Measurements from ENCODE around the gene CD2AP. TPM values are rescaled to one million over a fixed set of nuclear protein-coding genes. Genes with fewer than 3 reads are reported as not detected.
"Not testable (repeated sequence)": the region's sequence is repeated elsewhere in the genome, so short reads cannot be mapped to it uniquely, and the experiment has no call there.

Gene CD2AP
- total RNA-seq, 1 donor from 2014 or later = 10.8 TPM

DNA sequence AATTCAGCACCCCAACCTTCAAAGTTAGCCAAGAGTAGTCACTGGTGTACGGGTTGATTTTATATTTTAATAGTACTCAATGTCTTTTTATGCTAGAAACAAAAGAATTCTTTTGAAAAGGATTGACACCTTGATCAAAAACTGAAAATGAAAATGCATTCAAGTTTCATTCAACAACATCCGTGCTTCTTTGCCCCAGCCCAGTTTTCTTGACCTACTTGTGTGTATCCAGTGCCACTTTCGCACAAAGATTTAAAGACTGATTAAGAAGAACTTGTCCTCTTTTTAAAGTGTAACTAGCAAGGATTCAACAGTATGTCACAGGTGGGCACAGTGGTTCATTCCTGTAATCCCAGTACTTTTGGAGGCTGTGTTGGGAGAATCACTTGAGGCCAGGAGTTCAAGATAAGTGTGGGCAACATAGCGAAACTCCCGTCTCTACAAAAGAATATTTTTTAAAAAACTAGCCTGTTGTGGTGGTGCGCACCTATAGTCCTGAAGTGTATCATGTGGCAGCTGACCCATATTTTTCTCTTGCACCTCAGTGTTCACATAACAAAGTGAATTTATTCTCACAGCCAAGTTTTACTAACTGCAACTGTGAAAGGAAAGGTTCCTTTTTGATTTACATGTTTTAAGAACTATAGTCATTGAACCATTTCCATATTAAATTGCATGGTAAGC is 22.7 kb upstream of the CD2AP start:
- ATAC-seq (ENCODE audit: poor library complexity) (no peak), DNase-seq (no peak)
- intact Hi-C loops (cut with DNase I) = no loop called here

DNA sequence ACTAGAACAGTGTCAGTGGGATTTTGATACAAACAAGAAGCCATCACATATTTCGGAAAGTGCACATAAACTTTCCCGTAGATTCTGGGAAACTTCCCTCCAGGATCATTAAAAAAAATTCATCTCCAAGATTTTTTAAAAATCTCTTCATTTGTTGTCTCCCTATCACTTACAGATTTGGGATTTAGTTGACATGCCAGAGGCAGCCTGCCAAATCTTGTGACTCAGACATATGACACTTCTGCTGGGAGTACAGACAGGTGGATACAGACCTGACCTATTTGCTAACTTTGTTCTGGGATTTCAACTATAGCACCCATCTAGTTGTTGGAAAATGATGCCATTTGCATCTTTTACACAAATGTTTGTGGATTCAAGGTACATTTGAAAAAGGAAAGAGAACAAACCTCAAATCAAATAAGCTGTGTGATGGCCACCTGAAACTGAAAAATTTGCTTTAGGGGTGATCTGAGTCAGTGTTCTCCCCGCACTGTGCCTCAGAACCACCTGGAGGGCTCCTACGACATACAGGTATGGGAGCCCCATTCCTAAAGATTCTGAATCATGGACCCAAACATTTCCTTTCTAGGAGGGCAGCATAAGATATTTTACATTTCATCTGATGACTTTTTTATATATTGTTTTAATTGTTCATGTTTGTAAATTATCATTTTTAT is 21.9 kb upstream of the CD2AP start:
- intact Hi-C loops (cut with DNase I) = no loop called here
- ATAC-seq (ENCODE audit: poor library complexity) = no peak

DNA sequence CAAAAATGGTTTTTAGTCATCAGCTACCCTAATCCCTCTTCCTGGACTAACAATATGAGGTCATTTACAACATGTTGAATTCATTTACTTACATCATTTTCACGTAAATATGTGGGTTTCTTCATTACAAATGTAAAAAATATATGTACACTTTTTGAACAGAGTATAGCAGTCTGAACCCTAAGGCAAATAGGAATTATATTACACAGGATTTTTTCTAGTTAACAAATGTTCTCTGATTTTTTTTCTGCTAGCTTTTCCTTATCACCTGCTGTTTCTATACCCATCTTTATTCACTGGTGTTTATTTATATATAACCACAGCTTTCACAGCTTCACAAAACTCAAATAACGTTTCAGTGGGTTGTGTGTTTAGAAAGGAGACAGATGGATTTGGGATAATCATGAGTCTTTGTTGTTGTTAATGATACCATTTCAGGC is 21.0 kb upstream of the CD2AP start:
- no peak for DNase-seq
- no peak for ATAC-seq (ENCODE audit: poor library complexity)
- intact Hi-C loops (cut with DNase I) = no loop called here

More for the DNA sequence above, 21.9 kb upstream of the CD2AP start:
- no peak for DNase-seq

DNA sequence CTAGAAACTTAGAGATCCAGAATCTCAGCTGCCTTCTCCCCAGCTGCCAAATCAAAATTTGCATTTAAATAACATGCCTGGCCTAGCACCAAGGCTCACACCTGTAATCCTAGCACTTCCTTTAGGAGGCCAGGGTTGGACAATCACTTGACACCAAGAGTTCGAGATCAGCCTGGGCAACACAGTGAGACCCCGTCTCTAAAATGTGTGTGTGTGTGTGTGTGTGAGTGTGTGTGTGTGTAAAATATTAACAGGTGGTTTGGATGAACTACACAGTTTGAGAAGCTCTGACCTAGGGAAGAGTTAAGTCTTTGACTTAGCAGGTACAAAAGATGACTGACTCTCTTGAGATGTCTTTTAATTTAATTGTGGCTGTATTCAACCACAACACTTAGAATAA is 20.2 kb upstream of the CD2AP start:
- ATAC-seq (ENCODE audit: poor library complexity) = no peak
- no peak for DNase-seq
- intact Hi-C loops (cut with DNase I) = no loop called here

DNA sequence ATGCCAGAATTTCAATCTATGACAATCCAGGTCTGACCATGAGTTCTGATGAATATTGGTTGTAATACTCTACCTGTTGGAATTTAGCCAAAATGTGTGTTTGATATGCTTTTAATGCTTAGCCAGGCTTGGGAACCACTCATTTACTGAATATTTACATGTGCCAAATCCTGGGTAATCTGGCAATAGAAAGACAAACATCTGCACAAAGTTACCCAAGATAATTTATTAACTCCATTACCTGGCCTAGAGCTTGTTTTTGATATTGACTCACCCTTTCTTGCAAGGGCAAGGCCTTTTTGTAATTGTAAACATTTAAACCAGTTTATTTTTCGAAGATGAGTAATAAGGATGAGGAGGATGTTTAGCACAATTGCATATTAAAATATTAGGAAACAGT is 13.5 kb upstream of the CD2AP start:
- ATAC-seq (ENCODE audit: poor library complexity) (no peak), DNase-seq (no peak)
- intact Hi-C loops (cut with DNase I) = no loop called here

DNA sequence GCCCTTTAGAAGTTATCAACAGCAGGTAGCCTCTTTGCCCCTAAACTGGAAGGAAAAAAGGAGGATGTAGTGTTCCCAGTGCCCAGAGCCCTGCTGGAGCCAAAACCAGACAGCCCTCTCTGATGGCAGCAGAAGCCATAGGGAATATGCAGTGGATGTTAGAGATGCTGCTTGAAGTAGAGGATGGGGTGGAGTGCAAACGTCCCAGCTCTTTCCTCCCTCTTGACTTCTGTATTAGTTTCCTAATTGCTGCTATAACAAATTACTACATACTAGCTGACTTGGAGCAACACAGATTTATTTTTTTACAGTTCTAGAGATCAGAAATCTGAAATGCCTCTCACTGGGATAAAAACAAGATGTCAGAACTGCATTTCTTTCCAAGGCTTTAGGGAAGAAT is 12.5 kb upstream of the CD2AP start:
- DNase-seq (no peak), ATAC-seq (ENCODE audit: poor library complexity) (no peak)
- intact Hi-C loops (cut with DNase I) = no loop called here

DNA sequence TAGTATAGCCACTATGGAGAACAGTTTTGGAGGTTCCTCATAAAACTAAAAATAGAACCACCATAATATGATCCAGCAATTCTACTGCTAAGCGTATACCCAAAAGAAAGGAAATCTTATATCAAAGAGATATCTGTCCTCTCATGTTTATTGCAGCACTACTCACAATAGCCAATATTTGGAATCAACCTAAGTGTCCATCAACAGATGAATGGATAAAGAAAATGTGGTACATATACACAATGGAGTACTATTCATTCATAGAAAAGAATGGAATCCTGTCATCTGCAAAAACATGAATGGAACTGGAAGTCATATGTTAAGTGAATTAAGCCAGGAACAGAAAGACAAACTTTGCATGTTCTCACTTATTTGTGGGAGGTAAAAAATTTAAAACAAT is 5.7 kb upstream of the CD2AP start:
- ATAC-seq (ENCODE audit: poor library complexity) = no peak
- intact Hi-C loops (cut with DNase I) = no loop called here
- no peak for DNase-seq

DNA sequence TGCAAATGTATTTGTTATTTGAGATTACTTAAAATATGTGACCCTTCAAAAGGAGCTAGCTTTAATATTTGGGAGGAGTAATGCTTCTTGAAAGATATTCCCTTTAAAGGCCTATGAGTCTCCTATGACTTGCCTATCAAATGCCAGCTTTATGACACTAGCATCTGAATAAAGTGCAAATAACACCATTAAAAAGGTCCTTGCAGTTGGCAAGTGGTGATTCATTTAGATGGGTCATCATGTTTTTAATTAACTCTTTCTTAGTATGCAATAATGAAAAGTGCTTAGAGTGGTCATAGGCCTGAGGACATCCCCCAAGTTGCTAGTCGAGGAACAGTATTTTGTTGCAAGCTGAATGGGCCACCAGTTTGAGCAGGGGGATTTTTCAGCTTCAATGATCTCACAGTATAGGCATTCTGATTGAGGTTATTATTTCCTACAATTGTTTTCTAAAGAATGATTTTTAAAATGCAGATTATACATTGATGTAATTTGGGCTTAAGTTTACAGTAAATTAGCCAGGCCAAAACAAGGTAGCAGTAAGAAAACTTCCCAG is 3.7 kb upstream of the CD2AP start:
- intact Hi-C loops (cut with DNase I) = no loop called here

DNA sequence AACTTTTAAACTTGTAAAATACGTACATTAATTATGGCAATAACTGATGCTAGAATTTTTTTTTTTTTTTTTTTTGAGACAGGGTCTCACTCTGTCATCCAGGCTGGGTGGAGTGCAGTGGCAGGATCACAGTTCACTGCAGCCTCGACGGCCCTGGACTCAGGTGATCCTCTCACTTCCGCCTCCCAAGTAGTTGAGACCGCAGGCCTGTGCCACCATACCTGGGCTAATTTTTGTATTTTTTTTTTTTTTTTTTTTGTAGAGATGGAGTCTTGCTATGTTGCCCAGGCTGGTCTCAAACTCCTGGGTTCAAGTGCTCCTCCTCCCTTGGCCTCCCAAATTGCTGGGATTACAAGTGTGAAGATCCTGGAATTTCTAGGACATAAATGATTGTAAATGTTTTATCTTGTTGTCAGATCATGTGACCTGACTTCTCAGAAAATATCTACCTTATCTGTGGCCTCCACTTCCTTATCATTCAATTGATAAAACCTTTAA is 2.2 kb upstream of the CD2AP start:
- intact Hi-C loops (cut with DNase I) = no loop called here
- ATAC-seq (ENCODE audit: poor library complexity) = no peak
- no peak for DNase-seq

More for the DNA sequence above, 3.7 kb upstream of the CD2AP start:
- no peak for ATAC-seq (ENCODE audit: poor library complexity)
- no peak for DNase-seq

DNA sequence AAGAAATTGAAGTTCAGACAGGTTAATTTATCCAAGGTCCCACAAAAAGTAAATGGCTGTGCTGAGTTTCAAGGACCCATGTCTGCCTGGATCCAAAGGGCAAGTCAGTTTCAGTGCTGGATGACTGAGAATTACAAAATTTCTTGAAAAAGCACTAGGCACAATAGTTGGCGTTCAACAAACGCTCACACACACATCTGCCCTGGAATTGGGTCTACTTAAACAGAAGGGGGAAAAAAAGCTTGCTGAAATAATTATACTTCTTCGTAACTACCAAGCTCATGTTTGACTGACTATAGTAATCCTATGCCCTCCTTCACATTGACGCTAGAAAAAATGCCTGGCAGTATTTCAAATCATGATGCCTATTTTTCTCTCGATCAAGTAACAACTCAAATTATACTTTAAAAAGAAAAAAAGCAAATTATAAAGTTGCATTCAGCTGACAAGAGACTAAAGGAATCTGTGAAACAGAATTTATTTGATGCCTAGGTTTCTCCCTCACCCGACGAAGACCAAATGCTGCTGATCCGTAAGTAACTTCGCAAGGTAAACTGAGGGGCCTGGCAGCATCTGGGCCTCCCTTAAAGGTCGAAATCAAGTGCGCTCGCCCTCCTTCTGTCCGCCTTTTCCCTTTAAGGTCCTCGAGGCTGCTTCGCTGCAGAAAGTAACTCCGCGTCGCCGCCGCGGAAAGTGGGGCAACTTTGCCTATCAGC is 650 bp upstream of the CD2AP start:
- no peak for ATAC-seq (ENCODE audit: poor library complexity)
- no peak for DNase-seq
- intact Hi-C loops (cut with DNase I) = no loop called here

DNA sequence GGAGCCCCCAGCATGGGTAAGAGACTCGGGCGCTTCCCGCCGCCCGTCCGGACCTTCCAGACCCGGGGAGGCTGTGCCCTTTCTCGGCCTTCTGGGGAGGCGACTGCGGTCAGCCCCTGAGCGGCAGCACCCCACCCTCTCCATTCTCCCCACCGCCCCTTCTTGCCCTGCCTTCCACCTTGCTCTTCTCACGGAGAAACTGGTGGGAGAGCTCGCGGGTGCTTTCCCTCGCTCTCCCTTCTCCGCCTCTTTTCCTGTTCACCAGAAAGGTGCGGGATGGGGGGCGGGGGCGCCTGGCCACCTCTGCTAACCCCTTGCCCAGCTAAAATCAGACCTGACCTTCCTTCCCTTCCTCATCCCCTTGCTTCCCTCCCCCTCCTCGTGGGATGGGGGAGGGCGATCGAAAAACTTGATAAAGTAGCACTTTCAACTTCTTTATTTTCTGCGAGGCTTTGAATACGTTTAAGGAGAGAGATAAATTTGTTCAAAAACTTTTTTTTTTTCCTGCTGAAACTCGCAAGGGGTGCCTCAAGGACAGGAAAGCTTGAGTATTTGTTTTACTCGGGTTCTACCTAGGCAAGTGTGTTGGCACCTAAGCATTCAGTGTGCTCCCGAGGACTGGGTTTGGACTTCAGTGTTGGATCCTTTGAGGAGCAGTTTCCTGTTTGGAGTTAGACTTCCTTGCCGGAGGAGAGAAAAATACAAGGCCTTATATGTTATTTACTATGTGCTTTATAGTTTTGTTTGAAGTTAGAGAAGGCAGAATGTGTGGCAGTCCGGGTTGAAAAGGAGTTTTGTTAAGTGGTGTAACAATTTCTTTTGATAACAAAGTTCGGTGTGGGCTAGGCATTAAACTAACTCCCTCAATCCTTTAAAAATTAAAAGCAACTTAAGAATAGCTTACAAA is 897 bp downstream of the CD2AP start:
- DNase-seq (no peak), ATAC-seq (ENCODE audit: poor library complexity) (peak; percentile 42)
- intact Hi-C loops (cut with DNase I) = no loop called here

DNA sequence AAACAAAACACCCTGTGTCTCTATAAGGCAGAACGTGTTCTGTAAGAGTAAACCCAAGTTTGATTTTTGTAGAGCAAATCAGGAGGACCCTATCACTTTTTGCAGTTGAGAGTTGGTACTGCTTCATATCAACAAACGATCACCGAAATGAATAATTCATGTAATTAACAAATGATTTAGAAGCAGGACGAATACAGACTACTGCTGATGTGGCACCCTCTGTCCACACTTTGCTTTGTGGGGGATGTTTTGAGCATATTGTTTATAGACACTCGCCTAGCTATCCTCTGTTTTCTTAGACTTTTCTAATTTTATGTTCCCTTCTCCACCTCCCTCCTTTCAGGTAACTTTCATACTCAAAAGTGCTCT is 1.5 kb downstream of the CD2AP start:
- DNase-seq (no peak), ATAC-seq (ENCODE audit: poor library complexity) (no peak)
- intact Hi-C loops (cut with DNase I) = no loop called here

DNA sequence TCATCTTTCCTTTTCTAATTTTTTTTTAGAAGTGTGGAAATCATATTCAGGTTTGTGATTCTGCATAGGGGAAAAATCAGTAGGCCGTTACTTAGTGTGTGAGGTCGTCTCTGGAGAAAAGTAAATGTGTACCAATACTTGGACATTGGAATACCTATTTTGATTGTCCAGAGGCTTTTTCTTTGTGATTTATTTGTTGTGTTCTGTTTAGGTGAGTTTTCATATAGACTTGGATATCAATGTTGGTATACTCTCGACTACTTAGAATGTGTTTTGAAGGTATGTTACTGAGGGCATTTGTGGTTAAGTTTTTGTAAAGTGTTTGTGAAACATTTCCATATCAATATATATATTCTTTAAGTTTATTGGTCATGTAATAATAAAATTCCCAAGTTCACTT is 2.3 kb downstream of the CD2AP start:
- ATAC-seq (ENCODE audit: poor library complexity) (no peak), DNase-seq (no peak)
- intact Hi-C loops (cut with DNase I) = no loop called here

DNA sequence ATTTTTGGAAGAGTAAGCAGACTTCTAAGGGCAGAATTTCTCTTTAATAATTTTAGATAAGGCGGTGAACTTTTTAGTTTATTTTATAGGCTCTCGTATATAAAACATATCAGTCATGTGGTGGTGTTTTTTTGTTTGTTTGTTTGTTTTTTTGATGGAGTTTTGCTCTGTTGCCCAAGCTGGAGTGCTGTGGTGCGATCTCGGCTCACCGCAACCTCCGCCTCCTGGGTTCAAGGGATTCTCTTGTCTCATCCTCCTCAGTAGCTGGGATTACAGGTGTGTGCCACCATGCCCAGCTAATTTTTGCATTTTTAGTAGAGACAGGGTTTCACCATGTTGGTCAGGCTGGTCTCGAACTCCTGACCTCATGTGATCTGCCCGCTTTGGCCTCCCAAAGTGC is 3.6 kb downstream of the CD2AP start:
- ATAC-seq (ENCODE audit: poor library complexity); intact Hi-C loops (cut with DNase I); DNase-seq: not testable (repeated sequence)

DNA sequence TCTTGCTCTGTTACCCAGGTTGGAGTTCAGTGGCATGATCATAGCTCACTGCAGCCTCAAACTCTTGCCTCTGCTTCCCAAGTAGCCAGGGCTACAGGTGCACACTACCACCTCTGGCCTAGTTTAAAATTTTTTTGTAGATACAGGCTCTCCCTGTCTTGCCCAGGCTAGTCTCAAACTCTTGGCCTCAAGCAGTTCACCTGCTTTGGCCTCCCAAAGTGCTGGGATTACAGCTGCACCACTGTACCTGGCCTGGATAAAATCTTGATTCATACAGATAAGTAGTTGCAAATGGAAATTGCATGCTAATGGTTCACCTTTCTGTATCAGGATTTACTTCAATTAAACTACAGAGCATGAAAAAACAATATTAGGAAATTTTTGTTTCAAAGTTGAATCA is 4.2 kb downstream of the CD2AP start:
- ATAC-seq (ENCODE audit: poor library complexity) (no peak), DNase-seq (no peak)
- intact Hi-C loops (cut with DNase I) = no loop called here

DNA sequence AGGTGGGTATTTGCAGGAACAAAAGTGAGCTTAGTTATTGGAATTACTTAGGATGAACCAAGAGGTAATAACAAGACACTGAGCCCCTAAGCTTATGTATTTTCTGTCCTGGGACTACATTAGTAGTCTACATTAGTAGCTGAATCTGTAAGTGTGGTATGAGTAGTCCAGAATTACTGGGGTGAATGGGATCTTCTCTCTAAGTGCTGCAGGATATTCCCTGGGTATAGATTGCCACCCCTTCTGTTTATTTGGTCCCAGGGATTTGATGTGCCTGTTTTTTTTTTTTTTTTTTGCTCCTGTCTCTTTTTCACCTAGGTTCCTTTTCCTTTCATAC is 5.9 kb downstream of the CD2AP start:
- ATAC-seq (ENCODE audit: poor library complexity) (no peak), DNase-seq (no peak)
- intact Hi-C loops (cut with DNase I) = no loop called here

DNA sequence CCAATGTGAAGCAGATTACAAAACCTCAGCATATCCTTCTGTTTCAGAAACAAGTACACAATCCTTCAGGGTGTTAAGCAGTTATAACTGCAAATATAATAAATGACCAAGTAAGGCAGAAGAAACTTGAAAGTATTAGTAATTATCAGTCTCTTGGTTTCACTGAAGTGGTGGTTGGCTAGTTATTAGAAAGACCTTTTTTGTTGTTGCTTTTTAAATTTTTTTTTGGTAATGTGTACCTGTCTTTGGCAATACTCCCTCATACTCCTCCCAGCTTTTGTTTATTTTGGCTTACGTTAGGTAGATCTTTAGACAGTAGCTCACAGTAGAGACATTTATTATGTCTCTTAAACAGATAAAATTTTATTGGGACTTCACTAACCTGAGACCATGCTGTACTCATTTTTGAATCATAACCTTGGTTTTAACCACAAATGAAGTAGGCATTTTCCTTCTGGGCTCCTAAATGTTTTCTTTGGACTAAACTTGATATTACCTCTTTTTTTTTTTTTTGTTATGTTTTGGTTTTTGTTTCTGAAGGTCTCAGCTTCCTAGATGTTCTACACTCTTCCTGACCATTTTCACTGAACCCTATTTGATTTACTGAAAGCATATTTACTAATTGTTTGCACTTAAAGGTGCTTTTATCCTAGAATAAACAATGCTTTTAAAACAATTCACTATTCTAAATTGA is 6.4 kb downstream of the CD2AP start:
- DNase-seq (no peak), ATAC-seq (ENCODE audit: poor library complexity) (no peak)
- intact Hi-C loops (cut with DNase I) = no loop called here

DNA sequence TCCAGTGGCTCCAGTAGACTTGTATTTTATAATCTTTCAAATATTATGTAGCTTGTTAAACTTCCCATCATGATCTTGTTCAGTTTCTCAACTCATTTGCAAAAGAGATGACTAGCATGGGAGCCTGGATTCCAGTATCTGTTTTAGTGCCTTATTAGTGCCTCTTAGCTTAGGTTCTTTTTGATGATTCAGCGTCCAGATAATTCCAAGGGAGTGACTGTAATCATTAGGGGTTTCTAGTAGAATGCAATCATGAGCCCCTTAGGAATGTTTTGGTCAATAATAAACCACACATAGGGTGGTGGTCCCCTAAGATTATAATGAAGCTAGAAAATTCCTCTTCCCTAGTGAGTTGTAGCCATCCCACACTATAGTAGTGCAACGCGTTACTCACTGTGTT is 7.0 kb downstream of the CD2AP start:
- DNase-seq = no peak
- intact Hi-C loops (cut with DNase I) = no loop called here
- ATAC-seq (ENCODE audit: poor library complexity) = no peak
